Adrenal gland (tissue), 12 donors: ENCODE measurements around the gene HSPBAP1. TPM values are rescaled to one million over a fixed set of nuclear protein-coding genes. Genes with fewer than 3 reads are reported as not detected.

Source experiments
- DNase-seq, 7 donors: peaks; one replicate each; pipeline ENCODE4 v3.0.0-alpha.2; 2019 to 2020
- H3K27ac ChIP-seq, 5 donors: fragments of 200-600 bp; sonication (generic) in 4 of 5; 1 replicate in 3 of 5; 2 replicates in 2 of 5; pipeline versions ENCODE4 v1.5.1 to v1.8.0; 2016 to 2020; ENCODE audit warnings: mild to moderate bottlenecking in 1 of 5
- H3K27me3 ChIP-seq: fragments of 200-600 bp; 2 replicates; pipeline ENCODE4 v1.8.0; 2021
- H3K36me3 ChIP-seq, 2 donors: fragments of 200-600 bp; replicated peaks in 1 of 2; 1 replicate in 1 of 2; 2 replicates in 1 of 2; pipeline versions ENCODE4 v1.5.1 to v1.8.0; 2018 to 2022
- H3K4me1 ChIP-seq, 2 donors: fragments of 200-600 bp; replicated peaks in 1 of 2; 1 replicate in 1 of 2; 2 replicates in 1 of 2; pipeline versions ENCODE4 v1.5.1 to v1.8.0; 2018 to 2021
- H3K4me3 ChIP-seq, 4 donors: fragments of 200-600 bp; sonication (generic) in 3 of 4; one replicate each; pipeline ENCODE4 v1.5.1; 2016 to 2018
- H3K9me3 ChIP-seq, 3 donors: fragments of 200-600 bp; sonication (generic) in 1 of 3; replicated peaks in 1 of 3; 1 replicate in 2 of 3; 2 replicates in 1 of 3; pipeline versions ENCODE4 v1.5.1 to v1.8.0; 2016 to 2021
- CTCF ChIP-seq, 6 experiments: fragments of 450-650 bp in 4 of 6; fragments of 200-600 bp in 2 of 6; sonication (generic) in 1 of 6; IDR thresholded peaks; 1 replicate in 5 of 6; 2 replicates in 1 of 6; pipeline versions ENCODE4 v1.5.1 to v1.8.0; 2016 to 2021; ENCODE audit warnings: antibody characterized with exemption in 6 of 6, mild to moderate bottlenecking in 2 of 6, moderate library complexity in 1 of 6
- POLR2A ChIP-seq, 2 donors: fragments of 450-650 bp; IDR thresholded peaks; one replicate each; pipeline ENCODE4 v1.6.1; 2017; ENCODE audit warnings: antibody characterized with exemption in 2 of 2, mild to moderate bottlenecking in 2 of 2, moderate library complexity in 1 of 2
- WGBS, 4 donors: extraction: QIAGEN DNeasy Blood & Tissue Kit in 2 of 4; methylation state at CpG; one replicate each; pipeline versions ENCODE4 v1.1.5 to v1.1.7; 2013 to 2017; 5-methylcytosine and 5-hydroxymethylcytosine counted together
- intact Hi-C, 2 donors: fragments of 100-400 bp; cut with DNase I; formaldehyde crosslinking; loops; one replicate each; pipeline versions ENCODE4 v1.14.1 to v1.15.0; 2022 to 2023
- polyA plus RNA-seq, 3 donors: library from polyadenylated mRNA; stranded (reverse); fragments of 200-250 nt in 2 of 3; fragments of 350-450 nt in 1 of 3; fragmentation: Illumina TruSeq in 1 of 3; extraction: RNeasy Lipid Tissue Mini Kit (QIAGEN cat#74804) in 1 of 3; gene quantifications; one replicate each; pipeline ENCODE4 v1.2.3, GENCODE V29; 2013 to 2014
- total RNA-seq, 9 donors: library from RNA; depleted of rRNA in 4 of 9; stranded (reverse); fragments of >200 nt in 4 of 9; fragments of 120-200 nt in 1 of 9; fragmentation: NEBNext Ultra II Directional in 1 of 9; extraction: Animal tissue kit (Norgen Biotek cat#: 25700) in 1 of 9; gene quantifications; one replicate each; pipeline versions ENCODE4 v1.1.0 to v1.2.4, GENCODE V29; 2013 to 2023
- donor health status: healthy with polysubstance abuse.
- donor health status: Bipolar disorder and iron deficiency.
- donor health status: DM: yes; HTN: yes; CAD: no.
- donor health status: DM: no; HTN: no; CAD: no.
- donor health status: DM: no; HTN: no; CAD: no.
- donor health status: DM: yes; HTN: yes; CAD: no.

The HSPBAP1 gene
- total and polyA plus RNA-seq, 12 donors = 3.9 to 40.2 (median 10.3) TPM

GRCh38 chr3:122777563-122777962 is 16.1 kb downstream of the HSPBAP1 start:
- H3K4me1 ChIP-seq = no peaks in the 10 kb centered on the region
- WGBS, 4 donors = 83 to 87% (median 85%) methylated on average over 3 of the region's 3 CpGs
- TF ChIP-seq CTCF (IDR thresholded peaks at IDR 0.05) = no peak
- no peak for TF ChIP-seq POLR2A (IDR thresholded peaks at IDR 0.05)
- intact Hi-C loops = no loop called here
- H3K4me3 ChIP-seq = no peak overlapping the region
- H3K27ac ChIP-seq = no peak overlapping the region
- peaks cover 0 to 3% of the 10 kb centered on the region in 2 donors for H3K36me3 ChIP-seq
- no peaks in the 10 kb centered on the region for H3K9me3 ChIP-seq
- DNase-seq = no peak
- no peaks in the 10 kb centered on the region for H3K27me3 ChIP-seq

DNA sequence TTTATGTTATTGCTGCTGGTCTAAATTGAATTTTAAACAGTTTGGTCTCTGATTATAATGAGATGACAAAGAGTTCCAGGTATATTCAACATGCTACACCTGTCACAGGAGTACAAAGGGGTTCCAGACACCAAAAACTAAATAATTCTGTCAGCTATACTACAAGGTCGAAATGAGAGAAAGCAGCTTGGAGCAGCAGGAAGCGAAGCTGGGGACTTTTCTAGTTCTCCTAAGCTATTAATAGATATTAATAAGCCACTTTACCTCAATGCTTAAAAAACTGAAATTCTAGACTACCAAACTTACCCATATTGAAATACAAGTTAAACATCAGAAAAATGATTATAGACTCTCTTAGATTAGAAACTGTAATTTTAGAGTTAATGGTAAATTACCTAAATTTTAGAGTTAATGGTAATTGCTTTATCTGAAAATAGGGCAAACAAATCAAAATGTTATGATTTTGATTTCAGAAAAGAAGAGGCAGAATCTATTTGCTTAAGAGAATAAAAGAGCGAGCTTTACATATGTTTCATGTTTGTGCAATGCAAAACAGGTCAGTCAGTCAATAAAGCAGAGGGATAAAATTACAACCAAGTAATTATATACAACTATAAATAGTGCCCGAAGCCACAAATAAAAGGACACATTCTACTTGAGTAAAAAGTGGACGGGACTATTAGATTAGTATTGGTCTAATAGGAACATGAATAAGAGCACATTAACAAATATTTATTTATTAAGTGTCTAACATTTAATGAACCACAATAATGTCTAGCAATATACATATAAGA is 16.8 kb downstream of the HSPBAP1 start:
- peaks cover 0 to 3% of the 10 kb centered on the region in 2 donors for H3K36me3 ChIP-seq

DNA sequence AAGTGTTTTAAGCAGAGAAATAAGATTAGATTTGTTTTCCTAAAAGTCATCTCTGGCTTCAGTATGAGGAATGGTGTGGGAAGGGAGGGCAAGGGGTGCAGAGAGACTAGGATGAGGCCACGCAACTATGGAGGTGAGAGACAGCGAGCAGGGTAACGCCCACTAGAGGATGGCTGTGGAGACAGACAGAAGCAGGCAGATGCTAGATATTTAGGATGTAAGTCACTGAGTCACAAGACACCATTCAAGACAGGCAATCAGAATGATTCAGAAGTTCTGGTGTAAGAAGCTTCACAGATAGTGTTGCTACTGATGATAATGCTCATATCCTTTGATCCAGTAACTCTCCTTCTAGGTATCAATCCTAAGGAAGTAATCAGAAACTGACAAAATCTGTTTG is 19.1 kb downstream of the HSPBAP1 start:
- Histone ChIP-seq H3K4me3 (no peak overlapping the region), H3K4me1 (peaks cover 2 to 6% of the 10 kb centered on the region in 2 donors), H3K27ac (peak overlapping the region in 2 of 5 donors; percentile 27 to 36), H3K36me3 (peaks cover 0 to 3% of the 10 kb centered on the region in 2 donors), H3K9me3 (no peaks in the 10 kb centered on the region), H3K27me3 (no peaks in the 10 kb centered on the region)
- DNase-seq = no peak
- 89 to 91% (median 90%) methylated on average over 3 of the region's 3 CpGs for WGBS, 4 donors
- TF ChIP-seq CTCF (IDR thresholded peaks at IDR 0.05) (no peak), POLR2A (IDR thresholded peaks at IDR 0.05) (no peak)
- intact Hi-C loops = no loop called here

More for the DNA sequence above, 16.8 kb downstream of the HSPBAP1 start:
- WGBS, 4 donors = 69 to 74% (median 72%) methylated on average over 5 of the region's 5 CpGs
- Histone ChIP-seq H3K4me1 (peaks cover 0 to 2% of the 10 kb centered on the region in 2 donors), H3K4me3 (no peak overlapping the region), H3K27me3 (no peaks in the 10 kb centered on the region), H3K27ac (no peak overlapping the region), H3K9me3 (no peaks in the 10 kb centered on the region)
- TF ChIP-seq POLR2A (IDR thresholded peaks at IDR 0.05) = no peak
- no peak for TF ChIP-seq CTCF (IDR thresholded peaks at IDR 0.05)
- DNase-seq = no peak
- intact Hi-C loops = no loop called here

- no peak for TF ChIP-seq POLR2A (IDR thresholded peaks at IDR 0.05)
- TF ChIP-seq CTCF (IDR thresholded peaks at IDR 0.05) = no peak
- Histone ChIP-seq H3K9me3 (no peaks in the 10 kb centered on the region), H3K27ac (peak overlapping the region in 2 of 5 donors; percentile 27 to 36), H3K36me3 (peaks cover 0 to 3% of the 10 kb centered on the region in 2 donors), H3K4me3 (no peak overlapping the region), H3K4me1 (peaks cover 2 to 6% of the 10 kb centered on the region in 2 donors), H3K27me3 (no peaks in the 10 kb centered on the region)
- no peak for DNase-seq
- WGBS, 4 donors = 81 to 88% (median 85%) methylated on average over 3 of the region's 3 CpGs
- intact Hi-C loops = no loop called here
Observed at GRCh38 chr3:122773944-122774509, 19.6 kb downstream of the HSPBAP1 start.
